RWPE1 (cell line): ENCODE data around the gene PTPRN2.

Experiments used
- CTCF ChIA-PET: fragments of 350-600 bp; sonication (Branson Sonifier 250); formaldehyde crosslinking; extraction: SDS; loops from one replicate; lab custom pipeline; 2021; lab: Yijun Ruan, JAX
- POLR2A ChIA-PET: fragments of 400-600 bp; formaldehyde crosslinking; extraction: SDS; loops from one replicate; lab custom pipeline; 2020; ENCODE audit warnings: antibody characterized with exemption; ENCODE audit not compliant: low non-redundant PET; lab: Yijun Ruan, JAX
- DNase-seq: peaks from one replicate; pipeline ENCODE4 v3.0.0; 2012; ENCODE audit warnings: low spot score
- H3K27ac ChIP-seq: fragments of 450-650 bp; 2 replicates; pipeline ENCODE4 v1.5.1; 2017
- TF ChIP-seq, protein P1 (sequence below): fragments of 450-650 bp; conservative IDR thresholded peaks from 2 replicates; pipeline ENCODE4 v1.5.1; 2017; ENCODE audit warnings: low read depth, mild to moderate bottlenecking

PTPRN2 gene

DNA sequence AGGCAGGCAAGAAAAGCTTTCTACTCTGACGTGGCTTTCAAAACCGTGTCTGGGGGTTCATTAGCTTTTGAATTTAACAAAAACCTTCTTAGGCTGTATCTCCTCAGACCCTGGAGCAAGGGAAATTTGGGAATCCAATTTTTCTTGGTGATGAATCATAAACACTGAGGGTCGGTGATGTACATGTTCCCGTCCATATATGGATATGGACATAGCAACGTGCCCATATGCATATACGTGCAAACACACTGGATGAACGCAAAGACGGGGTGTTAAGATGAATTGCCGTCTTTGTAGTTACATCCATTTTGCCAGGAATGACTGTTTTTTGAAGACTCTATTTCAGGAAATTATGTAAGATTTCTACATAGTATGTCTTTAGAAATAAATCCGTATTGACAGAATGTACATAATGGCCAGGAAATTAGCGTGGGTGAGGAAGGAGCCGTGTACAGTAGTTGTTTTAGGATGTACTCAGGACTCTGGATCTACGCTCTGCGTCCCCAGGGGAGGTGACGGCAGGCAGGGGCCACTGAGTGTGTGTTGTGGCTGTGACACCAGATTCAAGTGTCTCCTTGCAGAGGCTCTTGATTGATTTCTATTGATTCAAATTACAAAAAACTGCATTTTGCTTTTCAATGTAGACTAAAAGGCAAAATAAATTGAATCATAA lies 1012.6 kb downstream of the PTPRN2 start:
- TF ChIP-seq, protein P1, sequence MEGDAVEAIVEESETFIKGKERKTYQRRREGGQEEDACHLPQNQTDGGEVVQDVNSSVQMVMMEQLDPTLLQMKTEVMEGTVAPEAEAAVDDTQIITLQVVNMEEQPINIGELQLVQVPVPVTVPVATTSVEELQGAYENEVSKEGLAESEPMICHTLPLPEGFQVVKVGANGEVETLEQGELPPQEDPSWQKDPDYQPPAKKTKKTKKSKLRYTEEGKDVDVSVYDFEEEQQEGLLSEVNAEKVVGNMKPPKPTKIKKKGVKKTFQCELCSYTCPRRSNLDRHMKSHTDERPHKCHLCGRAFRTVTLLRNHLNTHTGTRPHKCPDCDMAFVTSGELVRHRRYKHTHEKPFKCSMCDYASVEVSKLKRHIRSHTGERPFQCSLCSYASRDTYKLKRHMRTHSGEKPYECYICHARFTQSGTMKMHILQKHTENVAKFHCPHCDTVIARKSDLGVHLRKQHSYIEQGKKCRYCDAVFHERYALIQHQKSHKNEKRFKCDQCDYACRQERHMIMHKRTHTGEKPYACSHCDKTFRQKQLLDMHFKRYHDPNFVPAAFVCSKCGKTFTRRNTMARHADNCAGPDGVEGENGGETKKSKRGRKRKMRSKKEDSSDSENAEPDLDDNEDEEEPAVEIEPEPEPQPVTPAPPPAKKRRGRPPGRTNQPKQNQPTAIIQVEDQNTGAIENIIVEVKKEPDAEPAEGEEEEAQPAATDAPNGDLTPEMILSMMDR: no peak
- ChIA-PET POLR2A (no interaction called here), CTCF (no interaction called here)
- H3K27ac ChIP-seq: no peak overlapping the region
- no peak for DNase-seq

DNA sequence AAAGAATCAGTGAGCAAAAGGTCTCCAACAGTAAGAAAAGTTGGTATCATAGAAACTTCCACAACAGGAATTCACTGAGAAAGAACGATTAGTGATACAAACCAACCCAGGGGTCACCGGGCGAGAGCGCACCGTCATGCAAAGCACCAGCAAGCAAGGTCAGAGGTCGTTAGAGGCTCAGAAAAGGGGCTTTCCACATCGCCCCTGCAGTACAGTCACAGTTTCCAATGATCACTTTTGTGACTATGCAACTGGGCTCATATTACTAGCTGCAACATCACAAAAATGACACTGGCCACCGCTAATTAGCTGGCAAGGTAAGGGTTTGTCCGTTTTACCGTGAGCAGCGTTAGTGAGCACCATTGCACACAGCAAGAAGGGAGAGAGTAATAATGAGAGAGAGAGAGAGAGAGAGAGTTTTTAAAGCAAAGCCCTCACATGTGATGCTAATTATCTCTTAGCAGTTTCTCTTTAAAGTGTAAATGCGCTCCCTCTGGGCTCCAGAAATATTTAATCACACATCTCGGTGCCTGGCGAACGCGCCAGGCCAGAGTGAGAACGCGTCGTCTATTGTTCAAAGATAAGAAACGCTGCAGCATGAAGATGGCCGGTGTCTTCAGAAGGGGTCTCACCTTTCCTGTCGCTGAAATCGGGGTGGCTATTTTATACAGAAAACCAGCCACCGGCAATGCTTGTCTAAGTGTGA lies 1013.4 kb downstream of the PTPRN2 start:
- no peak for DNase-seq
- ChIA-PET POLR2A (no interaction called here), CTCF (no interaction called here)
- no peak overlapping the region for H3K27ac ChIP-seq
- TF ChIP-seq, protein P1: no peak

DNA sequence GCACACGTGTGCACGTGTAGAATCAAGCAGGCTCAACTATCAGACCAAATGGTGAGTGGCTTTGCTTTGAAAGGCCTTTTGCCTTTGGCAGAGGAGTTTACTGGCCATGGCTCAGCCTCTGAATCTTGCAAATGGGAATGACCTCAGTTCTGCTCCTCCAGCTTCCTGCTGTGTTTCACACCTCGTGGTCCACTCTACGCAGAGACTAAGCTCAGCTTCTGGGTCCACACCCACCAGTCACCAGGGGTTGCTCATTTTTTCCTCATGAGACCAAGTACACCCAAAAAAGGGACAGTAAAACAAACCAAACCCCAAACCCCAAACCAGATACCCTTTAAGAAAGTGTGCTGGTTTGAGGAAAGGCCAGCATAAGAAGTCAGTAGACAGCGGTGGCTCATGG lies 1014.4 kb downstream of the PTPRN2 start:
- TF ChIP-seq, protein P1: no peak
- DNase-seq: no peak
- no peak overlapping the region for H3K27ac ChIP-seq
- POLR2A ChIA-PET: no interaction called here
- CTCF ChIA-PET: no interaction called here

DNA sequence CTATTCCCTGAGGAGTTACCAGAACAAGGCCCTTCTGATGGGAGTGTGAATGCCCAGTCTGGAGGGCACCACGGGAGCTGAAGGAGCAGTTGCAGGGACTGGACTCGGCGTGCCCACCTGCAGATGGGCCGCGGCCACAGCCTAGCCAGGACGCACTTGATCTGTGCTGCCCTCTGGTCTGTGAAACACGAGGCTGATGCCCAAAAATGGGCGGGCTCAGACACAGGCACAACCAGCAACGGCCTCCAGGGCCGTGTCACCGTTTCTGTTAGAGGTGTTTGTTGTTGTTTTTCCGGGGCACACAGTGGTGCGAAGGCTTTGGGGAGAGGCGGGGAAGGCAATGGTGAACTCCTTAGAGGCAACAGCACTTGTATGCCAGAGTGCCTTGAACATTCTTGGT lies 1015.0 kb downstream of the PTPRN2 start:
- POLR2A ChIA-PET: no interaction called here

DNA sequence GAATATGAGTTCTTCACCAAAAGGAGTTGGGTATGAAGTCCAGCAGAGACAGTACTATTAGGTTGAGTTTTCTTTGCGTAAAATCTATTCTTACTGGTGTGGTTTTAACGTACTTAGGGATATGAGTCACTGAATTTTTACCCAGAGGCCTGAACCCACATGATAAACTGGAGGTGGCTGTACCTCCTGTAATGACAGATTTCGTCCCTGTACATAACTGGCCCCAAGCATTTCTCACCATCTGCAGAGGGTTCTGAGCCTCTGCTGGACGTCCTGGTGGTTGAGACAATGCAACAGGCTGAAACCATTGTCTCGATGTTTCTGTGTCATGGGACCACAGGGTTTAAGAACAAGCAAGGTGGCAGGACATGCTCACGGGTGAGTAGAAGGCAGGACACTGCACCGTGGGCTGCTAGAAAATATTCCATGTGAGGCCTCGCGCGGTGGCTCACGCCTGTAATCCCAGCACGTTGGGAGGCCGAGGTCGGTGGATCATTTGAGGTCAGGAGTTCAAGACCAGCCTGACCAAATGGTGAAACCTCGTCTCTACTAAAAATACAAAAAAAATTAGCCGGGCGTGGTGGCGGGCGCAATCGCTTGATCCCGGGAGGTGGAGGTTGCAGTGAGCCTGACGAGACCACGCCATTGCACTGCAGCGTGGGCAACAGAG lies 1017.0 kb downstream of the PTPRN2 start:
- no peak overlapping the region for H3K27ac ChIP-seq
- ChIA-PET CTCF (interaction anchor here (0.7 kb wide), 1 partner anchor 491 kb away, joined by 4 read pairs; no protein-coding TSS in a partner anchor), POLR2A (no interaction called here)
- TF ChIP-seq, protein P1: no peak
- DNase-seq: no peak

More for the DNA sequence above, 1015.0 kb downstream of the PTPRN2 start:
- DNase-seq: no peak
- TF ChIP-seq, protein P1: no peak
- CTCF ChIA-PET: no interaction called here
- H3K27ac ChIP-seq: no peak overlapping the region

DNA sequence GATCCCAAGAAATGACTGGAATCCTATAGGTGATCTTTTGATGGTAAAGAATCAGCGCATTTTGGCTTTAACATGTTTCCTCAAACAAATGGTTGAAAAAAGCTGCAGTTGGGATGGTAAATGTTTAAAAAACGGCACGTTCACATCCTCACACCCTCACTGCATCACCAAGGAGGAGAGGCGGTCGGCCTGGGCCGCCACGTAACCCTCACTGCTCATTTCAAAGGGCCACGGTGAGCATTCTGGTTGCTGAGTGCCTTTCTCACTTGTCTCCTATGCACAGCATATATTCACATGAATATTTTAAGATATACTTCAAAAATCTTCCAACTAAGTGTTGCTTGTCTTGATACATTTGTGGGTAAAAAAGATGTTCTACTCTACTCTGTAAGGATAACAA lies 1017.7 kb downstream of the PTPRN2 start:
- H3K27ac ChIP-seq: no peak overlapping the region
- ChIA-PET CTCF (no interaction called here), POLR2A (no interaction called here)
- no peak for DNase-seq
- TF ChIP-seq, protein P1: no peak
